ENCODE measurements around the gene GSTM4. TPM values are rescaled to one million over a fixed set of nuclear protein-coding genes. Genes with fewer than 3 reads are reported as not detected.
"Not testable (repeated sequence)": the region's sequence is repeated elsewhere in the genome, so short reads cannot be mapped to it uniquely, and the experiment has no call there.

GSTM4 gene
- total RNA-seq, 1 donor from 2014 or later = 1.2 TPM

DNA sequence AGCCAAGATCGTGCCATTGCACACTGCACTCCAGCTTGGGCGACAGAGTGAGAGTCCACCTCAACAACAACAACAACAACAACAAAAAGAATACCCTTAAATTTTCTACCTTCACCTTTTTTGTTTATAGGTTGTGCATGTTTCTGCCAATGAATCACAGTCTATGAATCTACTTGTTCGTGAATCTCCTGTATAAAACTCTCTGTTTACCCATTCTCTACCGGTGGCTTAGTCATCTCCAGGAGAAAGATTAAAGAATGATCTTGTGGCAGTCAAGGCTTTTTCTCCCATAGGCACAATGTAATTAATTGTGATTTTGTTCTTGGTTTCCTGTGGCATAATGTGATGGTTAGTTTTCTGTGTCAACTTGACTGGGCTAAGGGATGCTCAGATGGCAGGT, 42.0 kb downstream of the GSTM4 start:
- DNase-seq (ENCODE audit: low read depth in 2 of 2) = not testable (repeated sequence)

- DNase-seq (ENCODE audit: low read depth in 2 of 2) = not testable (repeated sequence)
Observed at GRCh38 chr1:109702940-109703339, 47.0 kb downstream of the GSTM4 start.

DNA sequence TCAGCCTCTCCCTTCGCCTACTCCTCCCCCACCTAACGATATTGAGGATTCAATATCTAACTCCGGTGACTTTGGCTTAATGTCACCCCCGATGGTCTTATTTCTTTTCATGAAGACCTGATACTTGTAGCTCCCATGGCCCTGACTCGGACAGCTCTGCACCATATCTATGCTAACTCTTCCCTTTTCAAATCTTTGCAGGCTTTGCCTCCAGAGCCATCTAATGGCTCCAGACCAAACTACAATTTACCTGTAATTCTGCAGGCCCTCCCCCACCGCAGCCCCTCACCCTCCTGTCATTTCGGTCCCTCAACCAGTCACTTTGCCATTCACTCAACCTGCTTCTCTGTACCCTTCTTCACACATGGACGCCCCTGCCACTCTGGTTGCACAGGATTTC, 48.3 kb downstream of the GSTM4 start:
- DNase-seq (ENCODE audit: low read depth in 2 of 2) = peak in 1 of 2 donors; percentile 1

DNA sequence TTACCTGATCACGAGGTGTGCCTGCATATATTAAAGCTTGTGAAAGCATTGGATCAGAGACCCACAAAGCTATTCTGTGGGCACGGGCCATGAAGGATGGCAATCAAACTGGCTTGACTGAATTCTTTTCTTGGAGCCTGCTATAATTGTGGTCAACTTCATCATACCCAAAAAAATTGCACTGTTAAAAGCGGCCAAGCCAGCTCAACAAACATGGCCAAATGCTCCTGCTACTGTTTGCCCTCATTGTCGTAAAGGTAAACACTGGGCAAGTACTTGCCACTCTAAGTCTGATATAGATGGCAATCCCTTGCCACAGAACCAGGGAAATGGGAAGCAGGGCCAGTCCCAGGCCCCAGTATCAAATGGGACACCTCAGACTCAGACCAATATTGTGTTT, 49.5 kb downstream of the GSTM4 start:
- DNase-seq (ENCODE audit: low read depth in 2 of 2) = no peak

DNA sequence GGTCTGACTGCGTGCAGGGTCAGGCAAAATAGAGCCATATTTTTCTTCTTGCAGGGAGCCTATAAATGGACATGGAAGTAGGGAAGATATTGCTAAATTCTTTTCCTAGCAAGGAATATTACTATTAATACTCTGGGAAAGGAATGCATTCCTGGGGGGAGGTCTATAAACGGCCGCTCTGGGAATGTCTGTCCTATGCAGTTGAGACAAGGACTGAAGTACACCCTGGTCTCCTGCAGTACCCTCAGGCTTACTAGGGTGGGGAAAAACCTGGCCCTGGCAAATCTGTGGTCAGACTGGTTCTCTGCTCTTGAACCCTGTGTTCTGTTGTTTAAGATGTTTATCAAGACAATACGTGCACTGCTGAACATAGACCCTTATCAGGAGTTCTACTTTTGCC, 53.0 kb downstream of the GSTM4 start:
- DNase-seq (ENCODE audit: low read depth in 2 of 2) = not testable (repeated sequence)

DNA sequence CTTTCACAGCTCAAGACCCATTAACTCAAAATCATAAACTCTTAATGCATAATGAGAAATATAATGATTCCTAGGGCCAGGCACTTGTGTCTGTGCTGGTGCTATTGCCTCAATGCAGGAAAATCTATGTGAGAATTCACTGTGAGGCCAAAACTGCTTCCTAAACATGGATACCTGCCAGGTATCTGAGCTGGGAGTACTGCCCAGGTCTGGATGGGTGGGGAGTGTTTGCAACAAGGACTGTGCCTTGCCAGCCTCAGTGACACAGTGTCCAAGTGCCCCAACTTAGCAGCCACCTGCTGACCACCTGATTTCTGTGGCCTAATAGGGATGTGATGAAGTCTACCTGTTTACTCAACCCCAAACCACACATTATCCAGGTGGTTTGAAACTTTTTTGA, 53.9 kb downstream of the GSTM4 start:
- not testable (repeated sequence) for DNase-seq (ENCODE audit: low read depth in 2 of 2)

Other genes starting within 250 kb of the GSTM4 start
- 46.7 and 49.7 TPM in 2 replicates for gene PSMA5, start 229.7 kb upstream of the GSTM4 start, total RNA-seq
- gene SYPL2, start 189.6 kb upstream of the GSTM4 start, total RNA-seq = under 0.01 TPM in 1 of 2 replicates, not detected in the other
- 0.90 and 1.3 TPM in 2 replicates for gene ATXN7L2, start 172.2 kb upstream of the GSTM4 start, total RNA-seq
- 3.1 and 4.6 TPM in 2 replicates for gene CYB561D1, start 162.0 kb upstream of the GSTM4 start, total RNA-seq
- 0.64 and 1.0 TPM in 2 replicates for gene AMIGO1, start 146.4 kb upstream of the GSTM4 start, total RNA-seq
- gene GPR61, start 116.2 kb upstream of the GSTM4 start, total RNA-seq = 0.13 TPM in 1 of 2 replicates, not detected in the other
- gene GNAI3, start 107.5 kb upstream of the GSTM4 start, total RNA-seq = 11.4 and 14.9 TPM in 2 replicates
- gene GNAT2, start 36.5 kb upstream of the GSTM4 start, total RNA-seq = 0.13 TPM in 1 of 2 replicates, not detected in the other
- 24.3 and 37.2 TPM in 2 replicates for gene AMPD2, start 36.3 kb upstream of the GSTM4 start, total RNA-seq
- 1.3 and 3.0 TPM in 2 replicates for gene GSTM2, start 12.0 kb downstream of the GSTM4 start, total RNA-seq
- not detected in 2 replicates for gene GSTM1, start 31.7 kb downstream of the GSTM4 start, total RNA-seq
- 0.25 TPM in 1 of 2 replicates, not detected in the other for gene GSTM5, start 56.2 kb downstream of the GSTM4 start, total RNA-seq
- gene GSTM3, start 84.9 kb downstream of the GSTM4 start, total RNA-seq = 39.4 and 61.2 TPM in 2 replicates
- gene EPS8L3, start 107.8 kb downstream of the GSTM4 start, total RNA-seq = not detected in 2 replicates

All from dermis microvascular lymphatic vessel endothelial cell (primary cell).